CD14-positive monocyte (primary cell): Measurements from ENCODE around the gene TMEM53. TPM values are rescaled to one million over a fixed set of nuclear protein-coding genes. Genes with fewer than 3 reads are reported as not detected.
A peak's percentile ranks its signal among the peaks of the same experiment; 100 is the strongest.

Experiments used
- DNase-seq, 3 donors: peaks; one replicate each; pipeline ENCODE4 v3.0.0-alpha.2; 2011 to 2022
- H2AFZ ChIP-seq: 2 replicates; pipeline ENCODE4 v1.6.0; 2012; ENCODE audit warnings: mild to moderate bottlenecking, low read depth, low read length, inconsistent platforms; ENCODE audit not compliant: insufficient read depth, poor library complexity, severe bottlenecking
- H3K27ac ChIP-seq, 2 donors: 1 replicate in 1 of 2; 2 replicates in 1 of 2; pipeline ENCODE4 v1.5.1; 2012 to 2013; ENCODE audit warnings: low read length in 2 of 2, control low read depth in 1 of 2, inconsistent platforms in 1 of 2, low read depth in 1 of 2, mild to moderate bottlenecking in 1 of 2
- H3K27me3 ChIP-seq, 2 donors: one replicate each; pipeline versions ENCODE4 v1.6.0 to v1.6.1; 2011 to 2013; ENCODE audit warnings: low read length in 2 of 2; ENCODE audit not compliant: control insufficient read depth in 2 of 2, insufficient read depth in 2 of 2
- H3K36me3 ChIP-seq, 2 donors: replicated peaks in 1 of 2; 1 replicate in 1 of 2; 2 replicates in 1 of 2; pipeline versions ENCODE4 v1.5.1 to v1.6.1; 2012 to 2013; ENCODE audit warnings: low read length in 2 of 2, control low read depth in 1 of 2, inconsistent platforms in 1 of 2, mild to moderate bottlenecking in 1 of 2; ENCODE audit not compliant: insufficient read depth in 2 of 2, control insufficient read depth in 1 of 2
- H3K4me1 ChIP-seq, 2 donors: 1 replicate in 1 of 2; 2 replicates in 1 of 2; pipeline versions ENCODE4 v1.5.1 to v1.6.1; 2012 to 2013; ENCODE audit warnings: low read length in 2 of 2, control low read depth in 1 of 2, inconsistent platforms in 1 of 2, mild to moderate bottlenecking in 1 of 2, moderate library complexity in 1 of 2; ENCODE audit not compliant: insufficient read depth in 2 of 2, control insufficient read depth in 1 of 2
- H3K4me2 ChIP-seq: replicated peaks from 2 replicates; pipeline ENCODE3; 2012; ENCODE audit warnings: low read length, moderate library complexity, mild to moderate bottlenecking; ENCODE audit not compliant: poor library complexity, severe bottlenecking; ENCODE audit errors: extremely low read depth
- H3K4me3 ChIP-seq, 3 experiments: fragments of 200-600 bp in 1 of 3; sonication (generic) in 1 of 3; replicated peaks in 1 of 3; 1 replicate in 2 of 3; 2 replicates in 1 of 3; pipeline ENCODE4 v1.5.1; 2011 to 2013; ENCODE audit warnings: low read length in 3 of 3, mild to moderate bottlenecking in 3 of 3, control low read depth in 2 of 3, low read depth in 2 of 3, inconsistent platforms in 1 of 3, moderate library complexity in 1 of 3
- H3K79me2 ChIP-seq: 2 replicates; pipeline ENCODE4 v1.6.0; 2012; ENCODE audit warnings: mild to moderate bottlenecking, control low read depth, inconsistent platforms, low read length, moderate library complexity; ENCODE audit not compliant: insufficient read depth
- H3K9ac ChIP-seq: 2 replicates; pipeline ENCODE4 v1.6.0; 2017; ENCODE audit warnings: low read length, mild to moderate bottlenecking; ENCODE audit not compliant: insufficient read depth, poor library complexity, severe bottlenecking
- H3K9me3 ChIP-seq, 2 donors: replicated peaks in 1 of 2; 1 replicate in 1 of 2; 2 replicates in 1 of 2; pipeline versions ENCODE4 v1.5.1 to v1.6.1; 2012 to 2013; ENCODE audit warnings: low read length in 2 of 2, control low read depth in 1 of 2; ENCODE audit not compliant: control insufficient read depth in 1 of 2, insufficient read depth in 1 of 2
- H4K20me1 ChIP-seq: 2 replicates; pipeline ENCODE4 v1.6.0; 2012; ENCODE audit warnings: mild to moderate bottlenecking, low read length, control low read depth, moderate library complexity; ENCODE audit not compliant: insufficient read depth
- H3K27ac Mint-ChIP-seq, 7 donors: one replicate each; pipeline ENCODE4 v1.8.0; 2020; ENCODE audit warnings: mild to moderate bottlenecking in 7 of 7, mixed read lengths in 7 of 7, moderate library complexity in 6 of 7, inconsistent platforms in 2 of 7
- H3K27me3 Mint-ChIP-seq, 3 donors: one replicate each; pipeline ENCODE4 v1.8.0; 2021 to 2022; ENCODE audit warnings: low read depth in 3 of 3, mild to moderate bottlenecking in 3 of 3, mixed read lengths in 3 of 3, moderate library complexity in 3 of 3, inconsistent platforms in 1 of 3
- H3K36me3 Mint-ChIP-seq, 2 donors: one replicate each; pipeline ENCODE4 v1.8.0; 2020; ENCODE audit warnings: mixed read lengths in 2 of 2, inconsistent platforms in 1 of 2, mild to moderate bottlenecking in 1 of 2
- H3K4me1 Mint-ChIP-seq: one replicate; pipeline ENCODE4 v1.8.0; 2020; ENCODE audit warnings: mild to moderate bottlenecking, mixed read lengths
- H3K4me3 Mint-ChIP-seq, 2 donors: one replicate each; pipeline ENCODE4 v1.8.0; 2020; ENCODE audit warnings: mild to moderate bottlenecking in 2 of 2, mixed read lengths in 2 of 2, moderate library complexity in 1 of 2
- H3K9me3 Mint-ChIP-seq, 7 donors: one replicate each; pipeline ENCODE4 v1.8.0; 2020 to 2022; ENCODE audit warnings: mixed read lengths in 7 of 7, mild to moderate bottlenecking in 6 of 7, moderate library complexity in 6 of 7, inconsistent platforms in 2 of 7
- CTCF ChIP-seq: fragments of 200-600 bp; IDR thresholded peaks from one replicate; pipeline ENCODE4 v1.8.0; 2022; ENCODE audit warnings: antibody characterized with exemption, mild to moderate bottlenecking
- WGBS: methylation state at CpG from one replicate; pipeline ENCODE4 v1.1.5; 2013; ENCODE audit warnings: missing lambda C conversion rate; ENCODE audit not compliant: insufficient coverage; 5-methylcytosine and 5-hydroxymethylcytosine counted together
- intact Hi-C, 2 donors: fragments of 100-400 bp; cut with micrococcal nuclease; formaldehyde crosslinking; loops; one replicate each; pipeline versions ENCODE4 v1.15.0 to v1.15.1; 2023
- polyA plus RNA-seq, 3 donors: library from polyadenylated mRNA; depleted of rRNA in 1 of 3; unstranded in 2 of 3; stranded (reverse) in 1 of 3; fragments of 300-500 nt in 2 of 3; fragments of >200 nt in 1 of 3; fragmentation: Illumina TruSeq in 2 of 3; gene quantifications; 1 replicate in 2 of 3; 2 replicates in 1 of 3; pipeline ENCODE4 v1.2.3, GENCODE V29; 2012 to 2021

TMEM53 gene
- polyA plus RNA-seq, 3 donors: 4.8 to 8.8 (median 8.6) TPM

- no peak for TF ChIP-seq CTCF
- Histone ChIP-seq H3K4me1 (peaks cover 5 to 8% of the 10 kb centered on the region in 2 donors), H3K4me2 (no peak overlapping the region), H3K4me3 (no peak overlapping the region), H3K27ac (no peak overlapping the region), H3K9ac (no peak overlapping the region), H2AFZ (no peak overlapping the region), H3K9me3 (no peaks in the 10 kb centered on the region), H3K27me3 (peaks cover 0 to 14% of the 10 kb centered on the region in 2 donors), H3K36me3 (no peaks in the 10 kb centered on the region), H3K79me2 (no peaks in the 10 kb centered on the region), H4K20me1 (no peaks in the 10 kb centered on the region)
- Mint-ChIP-seq H3K27me3 (peaks cover 16 to 38% (median 19%) of the 10 kb centered on the region in 3 donors), H3K4me1 (peaks cover 6% of the 10 kb centered on the region), H3K36me3 (no peaks in the 10 kb centered on the region), H3K27ac (no peak overlapping the region), H3K4me3 (no peak overlapping the region), H3K9me3 (peaks cover 0 to 3% (median 0%) of the 10 kb centered on the region in 7 donors)
- 100% methylated on average over 1 of the region's 6 CpGs for WGBS
- peak in 1 of 3 donors; percentile 26 for DNase-seq
- intact Hi-C loops: loop anchor here in 1 of 2 donors (5.0 kb wide), 1 partner anchor 50 kb away; no protein-coding TSS in a partner anchor
These were observed 33.0 kb upstream of the TMEM53 start for GRCh38 chr1:44707112-44707881.

- Histone ChIP-seq H3K4me2 (no peak overlapping the region), H3K36me3 (no peaks in the 10 kb centered on the region), H4K20me1 (no peaks in the 10 kb centered on the region), H3K79me2 (no peaks in the 10 kb centered on the region), H3K4me1 (peaks cover 5 to 8% of the 10 kb centered on the region in 2 donors), H3K9ac (no peak overlapping the region), H2AFZ (no peak overlapping the region), H3K27ac (no peak overlapping the region), H3K27me3 (peaks cover 0 to 16% of the 10 kb centered on the region in 2 donors), H3K4me3 (no peak overlapping the region), H3K9me3 (no peaks in the 10 kb centered on the region)
- WGBS: 100% methylated on average over 2 of the region's 2 CpGs
- peaks cover 23 to 43% (median 28%) of the 10 kb centered on the region in 3 donors for H3K27me3 Mint-ChIP-seq
- peaks cover 0 to 3% (median 0%) of the 10 kb centered on the region in 7 donors for H3K9me3 Mint-ChIP-seq
- H3K4me3 Mint-ChIP-seq: no peak overlapping the region
- intact Hi-C loops: loop anchor here in 1 of 2 donors (5.0 kb wide), 1 partner anchor 49 kb away; no protein-coding TSS in a partner anchor
- no peak for DNase-seq
- no peak for TF ChIP-seq CTCF
- H3K36me3 Mint-ChIP-seq: no peaks in the 10 kb centered on the region
- no peak overlapping the region for H3K27ac Mint-ChIP-seq
- H3K4me1 Mint-ChIP-seq: peaks cover 6% of the 10 kb centered on the region
These were observed 31.7 kb upstream of the TMEM53 start for GRCh38 chr1:44705938-44706337.
